PC-9 (cell line): ENCODE data around the gene MPZL2.

Experiments
- CTCF ChIP-seq: fragments of 200-600 bp; sonication (generic); conservative IDR thresholded peaks from 2 replicates; pipeline ENCODE4 v1.6.1; 2017; ENCODE audit warnings: mixed run types, antibody characterized with exemption, mild to moderate bottlenecking, moderate library complexity
- EZH2 ChIP-seq: fragments of 200-600 bp; sonication (generic); IDR thresholded peaks from 2 replicates; pipeline ENCODE4 v1.8.0; 2017; ENCODE audit warnings: antibody characterized with exemption, low read depth

GRCh38 chr11:118224511-118225188 is 39.4 kb downstream of the MPZL2 start, which contains the start of gene JAML:
- TF ChIP-seq CTCF (no peak), EZH2 (no peak)
